ENCODE results near the gene MRPL40.
"Not testable (repeated sequence)": the region's sequence is repeated elsewhere in the genome, so short reads cannot be mapped to it uniquely, and the experiment has no call there.

The MRPL40 gene

GRCh38 chr22:19407649-19408606, 24.4 kb upstream of the MRPL40 start:
- DNase-seq: no peak

GRCh38 chr22:19410941-19411689, 21.2 kb upstream of the MRPL40 start:
- DNase-seq: no peak

GRCh38 chr22:19411690-19412045, 20.7 kb upstream of the MRPL40 start:
- DNase-seq: no peak

GRCh38 chr22:19412478-19412877, 19.9 kb upstream of the MRPL40 start:
- no peak for DNase-seq

GRCh38 chr22:19412923-19413322, 19.4 kb upstream of the MRPL40 start:
- DNase-seq: no peak

- DNase-seq: no peak
Observed at GRCh38 chr22:19419086-19419463, 13.3 kb upstream of the MRPL40 start.

- DNase-seq: no peak
Observed at GRCh38 chr22:19419464-19420178, 12.7 kb upstream of the MRPL40 start.

GRCh38 chr22:19420321-19420720, 12.0 kb upstream of the MRPL40 start:
- no peak for DNase-seq

GRCh38 chr22:19422440-19423301, 9.7 kb upstream of the MRPL40 start:
- no peak for DNase-seq

GRCh38 chr22:19424186-19424500, 8.2 kb upstream of the MRPL40 start:
- no peak for DNase-seq

GRCh38 chr22:19429950-19430889, 2.1 kb upstream of the MRPL40 start:
- no peak for DNase-seq

GRCh38 chr22:19430890-19431541, 1.3 kb upstream of the MRPL40 start:
- DNase-seq: no peak

GRCh38 chr22:19431649-19432132, 654 bp upstream of the MRPL40 start, which contains the start of gene HIRA:
Gene HIRA (minus strand): TSS chr22:19431733. CDS start chr22:19431476, 257 bp downstream.
- peak; percentile 31 for DNase-seq

- DNase-seq: no peak
Observed at GRCh38 chr22:19434401-19434800, 2.1 kb downstream of the MRPL40 start.

- no peak for DNase-seq
Observed at GRCh38 chr22:19434829-19435580, 2.7 kb downstream of the MRPL40 start.

- DNase-seq: not testable (repeated sequence)
Observed at GRCh38 chr22:19436444-19437161, 4.3 kb downstream of the MRPL40 start.

- no peak for DNase-seq
Observed at GRCh38 chr22:19438298-19438697, 6.0 kb downstream of the MRPL40 start.

GRCh38 chr22:19440411-19441195, 8.3 kb downstream of the MRPL40 start:
- DNase-seq: no peak
